KBM-7 (cell line): ENCODE measurements around the gene MAL.

Experiments
- DNase-seq: peaks from one replicate; pipeline ENCODE4 v3.0.0-alpha.2; 2015
- in situ Hi-C: fragments of 300-500 bp; cut with MboI; formaldehyde crosslinking; loops from 2 replicates; pipeline ENCODE4 v1.14.3; 2020; ENCODE audit warnings: low sequenced_read_pairs, low pct_unique_long_range_greater_than_20kb, mixed read lengths

The MAL gene

DNA sequence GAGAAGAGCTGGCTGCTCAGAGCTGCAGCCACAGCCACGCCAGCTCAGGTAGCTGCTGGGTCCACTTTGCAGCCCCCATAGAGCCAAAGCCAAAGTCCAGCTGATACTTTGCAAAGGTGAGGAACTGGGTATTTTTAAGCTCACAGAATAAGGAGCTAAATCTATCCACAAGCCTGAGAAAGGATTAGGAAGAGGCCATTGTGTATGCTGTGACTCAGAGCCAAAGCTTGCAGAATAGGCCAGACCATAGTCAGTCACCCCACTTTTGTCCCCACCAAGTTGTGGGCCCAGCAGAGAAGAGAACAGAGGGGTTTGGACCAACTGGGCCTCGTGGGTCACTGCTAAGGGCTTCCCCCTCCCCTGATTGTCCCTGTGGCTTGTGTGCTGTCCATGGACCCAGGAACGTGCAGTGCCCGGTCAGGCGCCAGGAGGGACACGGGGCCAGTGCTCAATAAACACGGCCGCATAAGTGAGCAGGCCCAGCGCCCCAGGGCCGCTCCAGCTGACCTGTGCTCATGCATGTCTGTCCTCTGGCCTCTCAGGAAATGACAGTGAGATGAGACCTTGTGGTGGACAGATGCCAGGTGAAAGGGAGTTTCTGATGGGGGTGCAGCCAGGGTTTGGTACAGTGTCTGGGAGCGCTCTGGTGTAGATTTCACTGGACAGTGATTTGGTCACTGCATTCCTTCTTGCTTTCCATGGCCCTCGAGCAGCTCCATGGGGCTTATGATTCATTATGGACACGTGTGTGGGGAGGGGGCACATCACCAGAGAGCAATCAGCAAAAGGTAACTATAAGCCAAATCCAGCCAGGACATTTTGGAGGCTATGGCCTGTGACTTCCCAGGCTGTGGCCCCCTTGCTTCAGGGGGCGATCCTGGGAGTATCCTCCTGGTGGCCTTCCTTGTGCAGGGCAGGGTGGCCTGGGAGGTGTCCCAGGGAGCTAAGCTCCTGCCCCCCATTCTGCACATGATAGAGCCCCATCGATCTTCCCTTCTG lies 31.3 kb downstream of the MAL start:
- no peak for DNase-seq
- in situ Hi-C loops, result no loop called here

DNA sequence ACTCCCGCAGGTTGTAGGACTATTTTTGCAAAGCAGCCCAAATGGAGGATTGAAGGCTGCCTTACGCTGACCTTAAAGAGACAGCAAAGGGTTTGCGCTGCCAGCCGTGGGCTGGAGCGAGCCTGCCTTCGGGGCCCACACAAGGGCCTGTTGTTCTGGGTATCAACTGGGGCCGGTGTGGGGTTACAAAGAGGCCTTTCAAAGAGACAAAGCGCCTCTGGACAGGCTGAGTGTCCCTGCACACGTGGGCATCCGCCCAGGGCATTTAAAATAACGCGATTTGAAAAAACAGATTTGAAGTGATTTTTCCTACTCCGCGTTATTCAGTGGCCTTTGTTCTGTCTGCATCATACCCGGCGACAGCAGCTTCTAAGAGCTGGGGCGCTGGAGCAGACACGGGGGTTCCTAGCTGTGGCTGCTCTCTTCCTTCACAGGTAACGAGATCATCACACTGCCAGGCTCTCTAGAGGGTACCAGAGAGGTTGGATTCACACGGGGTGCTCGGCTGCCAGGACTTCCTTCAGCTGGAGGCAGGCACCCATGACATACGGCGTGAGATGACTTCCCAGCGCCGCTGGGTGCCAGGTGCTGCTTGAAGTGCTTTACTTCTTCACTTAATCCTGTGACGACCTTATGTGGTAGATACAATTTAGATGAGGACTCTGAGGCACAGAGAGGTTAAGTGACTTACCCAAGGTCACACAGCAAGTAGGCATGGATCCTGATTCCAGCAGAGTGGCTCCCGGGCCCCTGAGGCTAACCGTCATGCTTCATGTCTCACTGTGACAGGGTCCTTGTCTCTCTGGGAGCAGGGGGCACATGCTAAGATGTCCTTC lies 32.2 kb downstream of the MAL start:
- in situ Hi-C loops, result no loop called here
- DNase-seq, result no peak

DNA sequence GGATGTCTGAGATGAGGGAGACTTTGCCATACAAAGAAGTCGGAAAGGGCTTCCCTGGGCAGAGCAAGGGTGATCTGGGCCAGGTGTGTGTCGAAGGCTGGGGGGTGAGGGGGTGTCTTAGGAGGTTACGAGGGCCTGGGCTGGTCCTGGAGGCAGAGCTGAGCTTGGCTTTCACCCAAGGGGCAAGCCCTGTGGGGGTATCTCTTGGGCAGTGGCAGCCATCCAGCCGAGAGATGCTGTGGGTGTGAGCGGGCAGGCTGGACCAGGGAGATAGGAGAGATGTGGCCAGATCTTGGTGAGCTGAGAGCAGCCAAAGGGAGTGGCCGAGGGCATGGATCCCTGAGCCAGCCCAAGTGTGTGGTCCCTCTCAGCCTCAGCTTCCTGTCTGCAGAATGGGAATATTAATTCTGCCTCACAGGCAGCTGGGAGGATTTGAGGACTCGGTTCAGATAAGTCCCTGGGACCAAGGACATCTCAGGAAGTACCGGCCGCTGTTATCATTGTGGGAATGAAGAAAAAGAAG lies 33.0 kb downstream of the MAL start:
- DNase-seq, result no peak
- in situ Hi-C loops, result no loop called here

DNA sequence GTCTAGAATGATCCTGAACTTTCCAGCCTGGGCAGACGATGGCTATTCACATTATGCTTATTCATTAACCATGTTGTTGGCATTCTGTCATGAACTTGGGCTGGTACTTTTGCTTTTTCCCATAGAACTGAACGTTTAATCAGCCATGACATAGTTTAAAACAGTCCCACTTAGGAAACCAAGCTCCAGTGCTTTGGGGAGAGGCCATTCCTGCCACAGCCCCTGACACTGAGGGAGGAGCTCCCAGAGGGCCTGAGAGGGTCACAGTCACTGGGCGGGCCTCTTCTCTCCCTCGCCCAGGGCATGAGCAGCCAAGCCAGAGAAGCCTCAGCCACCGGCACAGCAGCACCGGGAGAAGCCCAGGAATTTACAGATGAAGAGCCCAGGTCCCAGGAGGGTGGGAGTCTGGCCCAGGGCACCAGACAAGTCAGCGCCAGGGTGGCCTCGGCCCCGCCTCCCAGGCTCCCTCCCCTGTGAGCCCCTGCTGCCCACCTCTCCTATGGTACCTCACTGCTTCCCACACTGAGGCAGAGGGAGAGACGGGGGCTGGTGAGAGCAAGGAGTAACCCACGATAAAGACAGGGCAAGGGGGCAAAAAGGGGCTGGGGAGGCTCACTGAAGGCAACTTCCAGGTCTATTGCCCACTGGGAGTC lies 33.6 kb downstream of the MAL start:
- in situ Hi-C loops, result no loop called here
- no peak for DNase-seq

DNA sequence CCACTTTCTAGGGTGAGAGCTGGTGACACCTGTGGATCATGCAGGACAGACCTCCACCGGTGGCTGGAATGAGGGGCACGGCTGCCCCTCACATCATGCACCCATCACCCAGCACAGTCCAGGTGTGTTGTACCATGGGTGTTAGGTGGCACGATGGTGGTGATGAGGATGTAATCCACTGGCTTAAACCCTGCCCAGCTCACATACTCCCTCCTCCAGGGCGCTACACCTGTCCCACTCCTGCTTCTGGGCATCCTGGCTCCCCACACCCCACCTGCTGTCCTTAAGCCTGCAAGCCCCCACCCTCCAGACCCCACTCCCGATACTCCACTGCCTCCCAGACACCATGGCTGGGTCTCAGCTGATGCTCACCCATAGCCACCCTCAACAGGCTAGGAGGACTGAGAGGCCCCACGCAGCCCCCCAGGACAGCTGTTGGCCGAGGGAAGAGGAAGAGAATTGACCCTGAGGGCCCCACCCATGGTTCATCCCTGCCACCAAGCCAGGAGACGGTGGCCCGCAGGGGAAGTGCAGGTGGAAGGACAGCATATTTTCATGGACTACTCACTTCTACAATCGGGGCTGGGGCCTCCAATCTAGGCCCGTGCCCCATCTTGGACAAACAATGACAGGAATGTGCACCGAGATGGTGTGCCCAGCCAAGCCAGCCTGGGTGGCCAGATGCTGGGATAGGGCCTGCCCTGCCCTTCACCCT lies 34.3 kb downstream of the MAL start:
- in situ Hi-C loops, result no loop called here
- DNase-seq, result no peak

DNA sequence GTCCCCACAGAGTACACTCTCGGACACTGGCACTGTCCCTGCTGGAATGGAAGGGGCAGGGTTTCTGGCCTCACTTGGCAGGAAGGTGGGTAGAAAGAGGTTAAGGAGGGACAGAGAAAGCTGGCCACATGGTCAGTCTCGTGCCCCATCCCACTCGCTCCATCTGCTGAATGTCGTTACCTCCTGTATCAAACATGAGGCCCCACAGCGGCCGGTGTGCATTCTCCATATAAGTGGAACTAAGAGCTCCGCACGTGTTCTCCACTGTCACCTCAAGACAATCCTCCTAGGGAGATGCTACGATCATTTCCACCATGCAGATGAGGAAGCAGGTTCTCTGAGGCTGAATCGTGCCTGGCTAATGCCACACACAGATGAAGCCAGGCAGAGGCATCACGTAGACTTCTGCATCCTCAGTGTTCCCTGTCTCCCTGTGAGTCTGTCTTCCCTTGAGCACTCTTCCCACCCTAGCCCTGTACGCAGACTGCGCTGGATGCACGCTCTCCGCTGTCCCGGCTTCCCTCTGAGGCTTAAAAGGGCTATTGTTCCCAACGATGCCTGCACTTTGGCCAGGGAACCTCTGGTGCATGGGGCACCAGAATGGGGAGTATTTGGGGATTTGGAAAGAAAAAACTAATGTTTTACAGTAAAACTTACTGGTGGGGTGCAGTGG lies 35.1 kb downstream of the MAL start:
- in situ Hi-C loops, result no loop called here
- no peak for DNase-seq

DNA sequence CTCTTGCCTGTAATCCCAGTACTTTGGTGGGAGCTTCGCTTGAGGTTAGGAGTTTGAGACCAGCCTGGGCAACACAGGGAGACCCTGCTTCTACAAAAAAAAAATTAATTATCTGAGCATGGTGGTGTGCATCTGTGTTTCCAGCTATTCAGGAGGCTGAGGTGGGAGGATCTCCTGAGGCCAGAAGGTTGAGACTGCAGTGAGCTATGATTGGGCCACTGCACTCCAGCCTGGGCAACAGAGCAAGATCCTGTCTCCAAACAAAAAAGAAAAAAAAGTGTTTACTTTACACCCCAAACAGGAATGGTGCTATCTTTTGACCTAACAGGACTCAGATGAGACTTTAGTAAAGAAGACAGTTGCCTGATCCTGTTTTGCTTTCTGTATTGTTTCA lies 35.6 kb downstream of the MAL start:
- in situ Hi-C loops, result no loop called here
- no peak for DNase-seq

DNA sequence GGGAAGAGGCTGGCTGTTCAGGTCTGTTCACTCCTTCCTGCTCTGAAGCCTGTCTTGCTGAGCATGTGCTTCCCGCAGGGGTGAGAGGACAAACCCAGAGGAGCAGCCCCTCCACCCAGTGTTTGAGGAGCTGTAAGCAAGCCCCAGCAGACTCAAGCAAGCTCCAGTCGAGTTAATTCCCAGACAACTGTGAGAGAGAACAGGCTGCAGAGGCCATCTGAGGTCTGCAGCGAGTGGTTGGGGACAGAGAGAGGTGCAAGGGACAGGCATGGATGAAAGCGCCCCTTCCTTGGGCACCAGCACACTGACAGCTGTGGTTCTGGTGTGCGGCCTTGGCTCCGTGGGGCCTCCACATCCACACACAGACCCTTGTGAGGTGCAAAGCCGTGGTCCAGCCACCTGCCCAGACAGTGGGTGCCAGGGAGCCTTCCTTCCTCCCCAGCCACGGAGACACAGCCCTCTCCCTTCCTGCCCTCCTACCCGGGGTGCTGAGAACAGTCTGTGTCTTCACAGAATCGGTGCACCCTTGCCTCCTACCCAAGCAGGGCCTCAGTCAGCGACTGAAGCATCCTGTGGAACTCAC lies 36.2 kb downstream of the MAL start:
- in situ Hi-C loops, result no loop called here
- no peak for DNase-seq

DNA sequence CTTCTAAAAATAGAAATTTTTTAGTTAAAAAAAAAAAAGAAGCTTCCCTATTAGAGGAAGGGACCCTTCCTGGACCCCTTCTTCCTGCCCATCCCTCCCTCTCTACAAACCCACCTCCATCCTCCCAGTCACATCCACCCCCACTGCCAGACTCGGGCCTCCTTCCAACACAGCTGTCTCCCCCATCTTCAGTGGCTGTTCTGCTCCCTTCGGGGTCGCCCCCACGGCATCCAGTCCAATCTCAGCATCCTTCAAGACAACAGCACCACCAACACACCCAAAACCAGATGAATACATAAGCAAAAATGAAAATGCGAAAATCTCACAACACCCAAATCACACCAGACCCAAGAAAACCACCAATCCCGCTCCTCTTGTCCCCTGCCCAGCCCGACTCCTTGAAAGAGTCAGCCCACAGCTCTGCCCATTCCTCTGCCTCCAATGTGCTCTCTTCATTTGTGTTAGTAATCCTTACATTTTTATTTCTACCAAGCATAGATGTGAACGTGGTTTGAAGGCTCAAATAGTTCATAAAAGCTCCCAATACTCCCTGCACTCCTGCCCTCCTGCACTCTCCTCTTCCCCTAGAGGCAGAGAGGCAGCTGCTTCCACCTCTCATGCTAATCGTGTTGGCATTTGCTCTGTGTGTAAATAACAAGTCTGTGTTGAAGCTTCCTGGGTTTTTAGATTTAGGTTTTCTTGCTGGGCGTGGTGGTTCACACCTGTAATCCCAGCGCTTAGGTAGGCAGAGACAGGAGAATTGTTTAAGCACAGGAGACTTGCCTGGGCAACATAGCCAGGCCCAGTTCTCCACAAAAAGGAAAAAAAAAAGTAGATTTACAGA lies 37.0 kb downstream of the MAL start:
- in situ Hi-C loops, result no loop called here
- no peak for DNase-seq

DNA sequence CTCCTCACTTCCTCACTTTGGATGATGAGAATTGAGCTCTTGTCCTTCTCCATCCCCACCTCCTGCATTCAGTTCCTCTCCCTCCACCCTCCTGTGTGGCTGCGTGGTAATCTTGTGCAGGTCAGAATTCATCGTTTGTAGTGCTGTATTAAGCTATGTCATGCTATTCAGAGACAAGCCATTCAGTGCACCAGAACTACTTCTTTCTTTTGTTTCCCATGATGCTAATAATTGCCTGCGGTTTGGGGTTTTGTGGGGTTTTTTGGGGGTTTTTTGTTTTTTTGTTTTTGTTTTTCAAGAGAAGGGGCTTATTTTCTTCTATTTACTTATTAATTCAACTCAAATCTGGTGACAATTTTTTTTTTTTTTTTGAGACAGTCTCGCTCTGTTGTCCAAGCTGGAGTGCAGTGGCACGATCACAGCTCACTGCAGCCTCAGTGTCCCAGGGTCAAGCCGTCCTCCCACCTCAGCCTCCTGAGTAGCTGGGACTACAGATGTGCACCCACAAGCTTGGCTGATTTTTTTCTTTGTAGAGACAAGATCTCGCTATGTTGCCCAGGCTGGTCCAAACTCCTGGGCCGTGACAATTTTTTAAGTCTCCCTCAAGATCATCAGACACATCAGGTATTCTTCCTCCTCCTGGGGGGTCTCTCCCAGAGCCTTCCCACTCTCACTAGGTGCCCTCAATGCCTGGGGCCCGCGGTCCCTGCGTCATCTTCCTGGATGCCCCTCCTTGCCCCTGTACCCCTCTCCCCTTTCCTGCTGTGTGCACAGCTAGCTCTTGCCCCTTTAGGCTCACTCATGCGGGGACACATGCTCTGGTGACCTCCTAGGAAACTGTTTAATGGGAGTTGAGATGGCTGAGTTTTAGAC lies 37.8 kb downstream of the MAL start:
- no peak for DNase-seq
- in situ Hi-C loops, result no loop called here

DNA sequence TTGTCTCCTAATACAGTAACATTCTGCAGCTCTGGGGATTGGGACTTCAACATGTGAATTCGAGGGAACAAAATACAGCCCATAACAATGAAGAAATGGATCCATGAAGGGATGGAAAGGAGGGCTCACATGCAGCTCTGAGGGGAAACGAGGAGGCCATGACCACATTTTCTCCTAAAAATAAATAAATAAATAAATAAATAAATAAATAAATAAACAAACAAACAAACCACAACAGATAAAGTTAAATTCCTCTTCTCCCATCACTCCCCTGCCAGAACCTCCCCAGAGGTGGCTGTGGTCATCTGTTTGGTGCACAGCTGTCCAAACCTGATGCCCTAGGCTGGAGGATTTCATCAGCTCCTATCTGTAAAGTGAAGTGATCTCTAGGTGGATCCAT lies 42.7 kb downstream of the MAL start:
- DNase-seq, result no peak
- in situ Hi-C loops, result no loop called here

DNA sequence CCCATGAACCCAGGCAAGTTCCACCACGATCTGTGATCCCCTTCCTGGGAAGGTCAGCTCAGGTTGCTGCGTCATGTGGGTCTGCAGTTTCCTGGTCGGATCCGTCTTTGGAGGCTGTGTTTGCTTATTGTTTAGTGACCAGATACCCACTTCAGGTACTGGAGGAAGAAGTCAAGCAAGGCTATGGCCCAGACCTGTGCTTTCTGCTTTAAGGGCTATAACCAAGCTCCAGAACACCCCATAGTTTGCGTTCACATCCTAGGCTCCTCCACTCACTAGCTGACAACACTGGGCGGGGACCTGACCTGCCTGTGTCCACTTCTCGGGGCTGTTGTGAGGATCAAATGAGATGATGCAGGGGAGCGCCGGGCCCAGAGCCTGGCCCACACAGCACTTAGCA lies 44.0 kb downstream of the MAL start:
- in situ Hi-C loops, result no loop called here
- DNase-seq, result no peak

DNA sequence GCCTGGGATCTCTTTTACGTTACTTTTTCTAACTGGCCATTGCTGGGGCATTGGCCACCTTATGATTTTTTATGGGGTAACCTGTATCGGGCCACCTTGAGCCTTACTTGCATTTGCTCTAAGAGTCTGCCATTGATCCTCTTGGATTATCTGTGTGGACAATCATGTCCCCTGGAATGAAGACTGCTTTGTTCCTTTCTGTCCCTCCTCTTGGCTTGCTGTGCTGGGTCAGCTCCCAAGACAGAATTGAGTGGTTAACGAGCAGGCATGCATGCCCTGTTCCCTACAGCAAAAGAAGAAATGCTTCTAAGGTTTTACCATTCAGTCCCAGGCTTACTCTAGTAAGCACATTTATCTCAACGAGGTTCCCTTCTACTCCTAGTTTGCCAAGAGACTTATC lies 46.3 kb downstream of the MAL start:
- in situ Hi-C loops, result no loop called here
- DNase-seq, result no peak

DNA sequence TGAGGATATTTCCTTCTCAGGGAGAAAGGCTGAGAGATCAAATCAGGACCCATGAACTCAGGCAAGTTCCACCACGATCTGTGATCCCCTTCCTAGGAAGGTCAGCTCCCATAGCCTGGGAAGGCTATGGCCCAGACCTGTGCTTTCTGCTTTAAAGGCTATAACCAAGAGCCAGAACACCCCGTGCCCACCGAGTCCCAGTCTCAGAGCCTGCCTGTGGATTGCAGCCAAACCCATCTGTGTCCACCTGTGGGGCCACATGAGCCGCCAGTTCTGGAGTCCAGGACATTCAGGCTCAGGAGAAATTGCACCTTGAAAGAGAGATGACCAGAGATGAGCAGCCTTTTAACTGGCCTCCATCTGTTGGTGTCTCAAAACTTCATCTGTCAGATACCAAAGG lies 46.9 kb downstream of the MAL start:
- in situ Hi-C loops, result no loop called here
- no peak for DNase-seq

DNA sequence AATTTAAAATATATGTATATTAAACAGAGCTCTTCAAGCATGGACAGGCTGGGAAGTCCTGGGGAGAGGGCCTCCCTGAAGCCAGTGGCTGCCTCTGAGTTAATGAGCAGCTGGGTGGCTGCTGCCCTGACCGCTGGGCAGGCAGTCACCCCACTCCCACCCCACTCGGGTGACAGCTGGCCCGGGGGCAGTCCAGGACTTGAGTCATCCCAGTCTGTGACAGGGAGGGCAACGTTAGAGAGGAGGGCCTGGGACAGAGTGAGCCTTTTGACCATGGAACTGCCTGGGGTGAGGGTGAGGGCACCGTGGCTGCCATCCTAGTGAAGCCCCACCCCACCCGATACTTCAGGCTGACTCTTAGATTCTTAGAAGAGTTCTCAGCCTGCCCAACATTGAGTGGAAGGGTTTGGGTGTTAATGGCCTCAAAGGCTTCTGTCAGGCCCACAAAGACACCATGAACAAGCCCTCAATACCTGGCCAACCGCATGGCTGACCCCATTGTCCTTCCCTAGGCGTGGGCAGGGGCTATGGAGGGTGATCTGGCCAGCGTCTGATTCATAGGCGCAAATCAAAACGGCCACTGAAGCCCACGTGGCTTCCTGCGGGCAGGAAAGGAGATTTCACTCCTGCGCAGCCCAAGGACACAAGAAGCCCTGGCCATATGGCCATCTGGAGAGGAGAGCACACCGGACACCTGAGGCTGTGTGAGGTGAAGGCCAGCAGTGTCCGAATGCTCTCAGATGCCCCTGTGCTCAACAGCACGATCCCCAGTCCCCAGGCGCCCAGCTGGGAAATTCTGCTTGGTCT lies 48.6 kb downstream of the MAL start:
- DNase-seq, result no peak
- in situ Hi-C loops, result no loop called here
